GM12878 (cell line): ENCODE data around the gene ZSWIM6. TPM values are rescaled to one million over a fixed set of nuclear protein-coding genes. Genes with fewer than 3 reads are reported as not detected.

ENCODE experiments used
- ASH2L ChIP-seq: fragments of 300-600, 200-600 bp; sonication (generic); IDR thresholded peaks from 2 replicates; pipeline ENCODE4 v1.6.1; 2017; ENCODE audit warnings: low read depth, mild to moderate bottlenecking, borderline replicate concordance
- BCL11A ChIP-seq: IDR thresholded peaks from 2 replicates; pipeline ENCODE4 v1.6.1; 2011; ENCODE audit warnings: low read depth, low read length
- CHD2 ChIP-seq: IDR thresholded peaks from 2 replicates; pipeline ENCODE4 v1.6.1; 2011; ENCODE audit warnings: low read depth, low read length, improper control_type of control experiment, borderline replicate concordance
- CREM ChIP-seq: IDR thresholded peaks from 2 replicates; pipeline ENCODE4 v1.6.1; 2014; ENCODE audit warnings: antibody characterized with exemption, low read depth
- ETV6 ChIP-seq, 2 experiments: fragments of 450-650 bp in 1 of 2; IDR thresholded peaks in 1 of 2; conservative IDR thresholded peaks in 1 of 2; 2 replicates each; pipeline ENCODE4 v1.6.1; 2014; ENCODE audit warnings: antibody characterized with exemption in 1 of 2, borderline replicate concordance in 1 of 2, low read depth in 1 of 2, mild to moderate bottlenecking in 1 of 2, moderate library complexity in 1 of 2
- FOXK2 ChIP-seq: fragments of 450-650 bp; IDR thresholded peaks from 2 replicates; pipeline ENCODE4 v1.6.1; 2017; ENCODE audit warnings: mild to moderate bottlenecking, moderate library complexity
- HDAC6 ChIP-seq: fragments of 200-600 bp; sonication (generic); IDR thresholded peaks from one replicate; pipeline ENCODE4 v1.8.0; 2017; ENCODE audit warnings: antibody characterized with exemption; ENCODE audit not compliant: unreplicated experiment
- HDGF ChIP-seq: fragments of 450-650 bp; IDR thresholded peaks from 2 replicates; pipeline ENCODE4 v1.6.1; 2016; ENCODE audit warnings: antibody characterized with exemption
- IRF3 ChIP-seq: fragments of 450-650 bp; IDR thresholded peaks from 2 replicates; pipeline ENCODE4 v1.6.1; 2014; ENCODE audit warnings: mild to moderate bottlenecking
- JUNB ChIP-seq: IDR thresholded peaks from 2 replicates; pipeline ENCODE4 v1.6.1; 2016; ENCODE audit warnings: antibody characterized with exemption, mild to moderate bottlenecking
- LARP7 ChIP-seq: fragments of 450-650 bp; IDR thresholded peaks from 2 replicates; pipeline ENCODE4 v1.6.1; 2017; ENCODE audit warnings: mild to moderate bottlenecking
- NFYA ChIP-seq: IDR thresholded peaks from 2 replicates; pipeline ENCODE4 v1.6.1; 2011; ENCODE audit warnings: low read depth, mild to moderate bottlenecking, low read length, improper control_type of control experiment, borderline replicate concordance
- RAD21 ChIP-seq: IDR thresholded peaks from 2 replicates; pipeline ENCODE4 v1.6.1; 2011; ENCODE audit warnings: mild to moderate bottlenecking, low read depth, low read length, moderate library complexity; ENCODE audit not compliant: insufficient read depth
- RAD51 ChIP-seq: fragments of 450-650 bp; IDR thresholded peaks from 2 replicates; pipeline ENCODE4 v1.6.1; 2016; ENCODE audit warnings: moderate library complexity, mild to moderate bottlenecking, inconsistent platforms
- SMC3 ChIP-seq: IDR thresholded peaks from 2 replicates; pipeline ENCODE4 v1.6.1; 2011; ENCODE audit warnings: low read length, improper control_type of control experiment, borderline replicate concordance
- STAT3 ChIP-seq: IDR thresholded peaks from 2 replicates; pipeline ENCODE4 v1.6.1; 2011; ENCODE audit warnings: low read depth, low read length, improper control_type of control experiment
- TAF1 ChIP-seq: IDR thresholded peaks from 2 replicates; pipeline ENCODE4 v1.6.1; 2011; ENCODE audit warnings: mild to moderate bottlenecking, low read depth, low read length, borderline replicate concordance
- TBL1XR1 ChIP-seq: IDR thresholded peaks from 2 replicates; pipeline ENCODE4 v1.6.1; 2012; ENCODE audit warnings: low read depth, low read length, improper control_type of control experiment
- TCF12 ChIP-seq: IDR thresholded peaks from 2 replicates; pipeline ENCODE4 v1.6.1; 2011; ENCODE audit warnings: low read depth, mild to moderate bottlenecking, low read length
- ZBED1 ChIP-seq: IDR thresholded peaks from 2 replicates; pipeline ENCODE4 v1.6.1; 2016; ENCODE audit warnings: borderline replicate concordance
- ZBTB4 ChIP-seq: fragments of 450-650 bp; formaldehyde crosslinking; IDR thresholded peaks from 2 replicates; pipeline ENCODE4 v1.4.0; 2022; ENCODE audit warnings: mild to moderate bottlenecking, moderate library complexity
- polyA plus RNA-seq, 11 experiments: library from polyadenylated mRNA; depleted of rRNA in 4 of 11; unstranded in 6 of 11; stranded (reverse) in 5 of 11; fragments of >200 nt; fragmentation: Nextera tagmentation in 4 of 11; fragmentation: Illumina TruSeq in 1 of 11; extraction: Ambion mirVana in 4 of 11; extraction: Trizol in 1 of 11; gene quantifications; 1 replicate in 1 of 11; 2 replicates in 10 of 11; pipeline versions ENCODE4 v1.2.1 to v1.2.3, GENCODE V29; 2011 to 2016; ENCODE audit warnings: inconsistent platforms in 2 of 11, missing spikeins in 2 of 11, low read depth in 1 of 11
- total RNA-seq, 4 experiments: library from RNA; depleted of rRNA in 3 of 4; stranded (reverse); fragments of >200 nt in 3 of 4; fragmentation: Illumina TruSeq in 1 of 4; extraction: Trizol in 1 of 4; gene quantifications; 2 replicates each; pipeline versions ENCODE4 v1.2.1 to v1.2.3, GENCODE V29; 2013 to 2021
- TF ChIP-seq, protein P1 (sequence below): fragments of 450-650 bp; IDR thresholded peaks from 2 replicates; pipeline ENCODE4 v1.6.1; 2017; ENCODE audit warnings: mild to moderate bottlenecking, low read depth, inconsistent platforms; ENCODE audit not compliant: poor library complexity, severe bottlenecking
- TF ChIP-seq, protein P2 (sequence below): fragments of 450-650 bp; IDR thresholded peaks from 2 replicates; pipeline ENCODE4 v1.6.1; 2017; ENCODE audit warnings: borderline replicate concordance

ZSWIM6 gene
- total and polyA plus RNA-seq, 10 of the 15 experiments (the other 5 are each of a cell fraction or from before 2014, with no cell fraction given) = 0.53 to 6.2 (median 3.4) TPM

DNA sequence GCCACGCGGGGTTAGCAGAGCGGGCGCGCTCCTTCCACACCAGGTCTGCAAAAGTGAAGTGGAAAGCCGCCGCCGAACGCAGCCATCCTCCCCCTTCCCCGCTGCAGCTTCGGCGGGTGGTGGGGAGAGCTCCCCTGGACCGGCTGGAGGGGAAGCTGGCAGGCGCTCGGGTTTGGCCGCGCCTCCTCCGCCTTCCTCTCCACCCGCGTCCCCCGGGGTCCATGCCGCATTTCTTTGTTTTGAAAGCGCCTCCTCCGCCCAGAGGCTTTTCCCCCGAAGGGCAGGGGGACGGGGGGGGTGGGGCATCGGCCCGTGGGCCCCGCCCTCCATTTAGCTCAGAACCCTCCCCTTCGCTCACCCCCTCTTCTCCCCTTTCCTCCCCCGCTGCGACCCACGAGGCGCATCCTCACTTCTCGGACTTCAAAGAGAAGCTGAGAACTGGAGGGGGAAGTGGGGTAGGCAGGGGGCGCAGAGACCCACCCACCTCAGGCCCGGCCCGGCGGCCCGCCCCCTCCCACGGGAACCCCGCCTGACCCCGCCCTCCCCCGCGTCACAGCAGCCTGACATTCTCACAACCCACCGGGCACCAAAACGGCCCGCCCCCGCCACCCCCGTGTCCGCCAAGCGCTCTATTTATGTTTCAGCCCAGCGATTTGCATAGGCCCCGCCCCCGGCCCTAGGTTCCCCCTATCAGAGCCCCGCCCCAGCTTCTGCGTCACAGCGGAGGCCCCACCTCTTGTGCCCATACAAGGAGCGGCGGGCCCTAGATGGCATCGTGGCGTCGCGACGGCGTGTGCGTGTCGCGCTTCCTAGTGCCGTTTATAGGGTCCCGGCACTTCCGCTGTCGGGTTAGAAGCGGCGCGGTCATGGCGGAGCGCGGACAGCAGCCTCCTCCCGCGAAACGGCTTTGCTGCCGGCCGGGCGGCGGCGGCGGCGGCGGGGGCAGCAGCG lies at the start of gene ZSWIM6 (continued):
- TF ChIP-seq LARP7 = no peak
- no peak for TF ChIP-seq STAT3
- TF ChIP-seq, protein P1, sequence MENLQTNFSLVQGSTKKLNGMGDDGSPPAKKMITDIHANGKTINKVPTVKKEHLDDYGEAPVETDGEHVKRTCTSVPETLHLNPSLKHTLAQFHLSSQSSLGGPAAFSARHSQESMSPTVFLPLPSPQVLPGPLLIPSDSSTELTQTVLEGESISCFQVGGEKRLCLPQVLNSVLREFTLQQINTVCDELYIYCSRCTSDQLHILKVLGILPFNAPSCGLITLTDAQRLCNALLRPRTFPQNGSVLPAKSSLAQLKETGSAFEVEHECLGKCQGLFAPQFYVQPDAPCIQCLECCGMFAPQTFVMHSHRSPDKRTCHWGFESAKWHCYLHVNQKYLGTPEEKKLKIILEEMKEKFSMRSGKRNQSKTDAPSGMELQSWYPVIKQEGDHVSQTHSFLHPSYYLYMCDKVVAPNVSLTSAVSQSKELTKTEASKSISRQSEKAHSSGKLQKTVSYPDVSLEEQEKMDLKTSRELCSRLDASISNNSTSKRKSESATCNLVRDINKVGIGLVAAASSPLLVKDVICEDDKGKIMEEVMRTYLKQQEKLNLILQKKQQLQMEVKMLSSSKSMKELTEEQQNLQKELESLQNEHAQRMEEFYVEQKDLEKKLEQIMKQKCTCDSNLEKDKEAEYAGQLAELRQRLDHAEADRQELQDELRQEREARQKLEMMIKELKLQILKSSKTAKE = no peak
- TF ChIP-seq HDAC6 = no peak
- no peak for TF ChIP-seq BCL11A
- TF ChIP-seq JUNB = no peak
- peak; percentile 100 for TF ChIP-seq TAF1
- no peak for TF ChIP-seq ASH2L
- TF ChIP-seq ZBTB4 (CRISPR knock-in tag) = no peak
- 0 out of 2 replicates have a peak, but pooled peaks have one; percentile 12 for TF ChIP-seq CHD2
- peak; percentile 98 for TF ChIP-seq CREM
- TF ChIP-seq ZBED1 = no peak
- TF ChIP-seq ETV6 (conservative IDR thresholded peaks at IDR 0.05 in 1 of 2, IDR thresholded peaks at IDR 0.05 in 1 of 2; ENCODE audit: borderline replicate concordance in 1 of 2, low read depth in 1 of 2) = no peak
- peak; percentile 52; the same call in 1 of the 2 replicates for TF ChIP-seq TBL1XR1
- TF ChIP-seq SMC3 = no peak
- TF ChIP-seq TCF12 = peak; percentile 63; the same call in 1 of the 2 replicates
- TF ChIP-seq HDGF = no peak
- TF ChIP-seq, protein P2, sequence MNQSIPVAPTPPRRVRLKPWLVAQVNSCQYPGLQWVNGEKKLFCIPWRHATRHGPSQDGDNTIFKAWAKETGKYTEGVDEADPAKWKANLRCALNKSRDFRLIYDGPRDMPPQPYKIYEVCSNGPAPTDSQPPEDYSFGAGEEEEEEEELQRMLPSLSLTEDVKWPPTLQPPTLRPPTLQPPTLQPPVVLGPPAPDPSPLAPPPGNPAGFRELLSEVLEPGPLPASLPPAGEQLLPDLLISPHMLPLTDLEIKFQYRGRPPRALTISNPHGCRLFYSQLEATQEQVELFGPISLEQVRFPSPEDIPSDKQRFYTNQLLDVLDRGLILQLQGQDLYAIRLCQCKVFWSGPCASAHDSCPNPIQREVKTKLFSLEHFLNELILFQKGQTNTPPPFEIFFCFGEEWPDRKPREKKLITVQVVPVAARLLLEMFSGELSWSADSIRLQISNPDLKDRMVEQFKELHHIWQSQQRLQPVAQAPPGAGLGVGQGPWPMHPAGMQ = no peak
- no peak; the same call in 1 of the 2 replicates for TF ChIP-seq RAD21
- no peak for TF ChIP-seq NFYA
- TF ChIP-seq RAD51 = no peak
- no peak for TF ChIP-seq IRF3
- no peak for TF ChIP-seq FOXK2
